T-helper 2 cell treated with Interferon-gamma antibody and Interleukin-4, amounts not matched to agents 5 μg/mL and 100 μg/mL, for 36 hours (primary cell): ENCODE data around the gene LMTK3.

Experiments used
- DNase-seq: peaks from one replicate; pipeline ENCODE4 v3.0.0; 2021; ENCODE audit warnings: low spot score
- H3K27ac Mint-ChIP-seq: one replicate; pipeline ENCODE4 v1.8.0; 2021; ENCODE audit warnings: mild to moderate bottlenecking, mixed read lengths
- H3K27me3 Mint-ChIP-seq: one replicate; pipeline ENCODE4 v1.8.0; 2021; ENCODE audit warnings: low read depth, mixed read lengths
- H3K36me3 Mint-ChIP-seq: one replicate; pipeline ENCODE4 v1.8.0; 2021; ENCODE audit warnings: low read depth, mixed read lengths
- H3K4me1 Mint-ChIP-seq: one replicate; pipeline ENCODE4 v1.8.0; 2021; ENCODE audit warnings: low read depth, mixed read lengths
- H3K4me3 Mint-ChIP-seq: one replicate; pipeline ENCODE4 v1.8.0; 2022; ENCODE audit warnings: mild to moderate bottlenecking, moderate library complexity, mixed read lengths
- H3K9me3 Mint-ChIP-seq: one replicate; pipeline ENCODE4 v1.8.0; 2021; ENCODE audit warnings: mixed read lengths

The LMTK3 gene

DNA sequence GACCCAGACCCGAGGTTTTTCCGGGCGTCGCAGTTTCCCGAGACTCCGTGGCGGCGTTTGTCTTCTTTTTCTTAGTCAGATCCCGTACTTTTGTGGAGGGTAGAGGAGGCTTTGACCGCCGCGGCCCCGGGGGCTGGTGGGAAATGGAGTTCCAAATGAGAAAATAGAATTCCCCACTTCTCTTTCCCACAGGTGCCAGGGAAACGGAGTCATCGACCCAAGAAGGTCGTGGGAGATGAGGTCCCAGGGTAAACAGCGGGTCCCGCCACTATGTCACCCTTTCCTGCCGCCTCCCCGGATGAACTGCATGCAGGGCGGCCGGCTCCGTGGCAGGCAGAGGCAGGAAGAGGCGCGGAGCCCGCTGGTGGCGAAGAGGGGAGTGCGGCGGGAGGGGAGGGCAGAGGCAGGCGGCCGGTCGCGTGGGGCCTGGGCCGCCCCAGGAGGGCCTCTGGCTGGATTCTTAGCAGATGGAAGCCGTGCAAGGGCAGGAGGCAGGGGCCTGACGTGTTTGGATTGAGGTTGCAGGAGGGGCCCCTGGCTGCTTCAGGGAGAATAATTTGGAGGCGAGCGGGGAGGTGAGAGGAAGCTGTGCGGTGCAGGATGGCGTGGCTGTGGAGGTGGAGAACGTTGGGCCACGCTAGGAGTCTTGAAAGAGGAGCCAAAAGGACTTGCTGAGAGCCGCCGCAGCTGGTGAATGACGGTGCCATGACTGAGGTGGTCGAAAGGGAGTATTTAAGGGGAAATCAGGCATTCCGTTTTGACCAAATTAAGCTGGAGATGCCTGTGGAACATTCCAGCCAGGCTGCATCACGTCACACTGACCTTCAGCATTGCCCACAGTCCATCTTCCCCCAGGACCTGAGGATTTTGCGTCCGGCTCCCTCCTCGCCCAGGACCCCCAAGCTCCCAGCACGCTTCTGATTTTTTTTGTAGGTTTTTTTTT, 30.8 kb downstream of the LMTK3 start:
- H3K27me3 Mint-ChIP-seq: no peaks in the 10 kb centered on the region
- no peaks in the 10 kb centered on the region for H3K9me3 Mint-ChIP-seq
- peaks cover 11% of the 10 kb centered on the region for H3K4me1 Mint-ChIP-seq
- peaks cover 10% of the 10 kb centered on the region for H3K36me3 Mint-ChIP-seq
- peak; percentile 42 for DNase-seq
- H3K4me3 Mint-ChIP-seq: peak overlapping the region; percentile 81
- H3K27ac Mint-ChIP-seq: peak overlapping the region; percentile 82

DNA sequence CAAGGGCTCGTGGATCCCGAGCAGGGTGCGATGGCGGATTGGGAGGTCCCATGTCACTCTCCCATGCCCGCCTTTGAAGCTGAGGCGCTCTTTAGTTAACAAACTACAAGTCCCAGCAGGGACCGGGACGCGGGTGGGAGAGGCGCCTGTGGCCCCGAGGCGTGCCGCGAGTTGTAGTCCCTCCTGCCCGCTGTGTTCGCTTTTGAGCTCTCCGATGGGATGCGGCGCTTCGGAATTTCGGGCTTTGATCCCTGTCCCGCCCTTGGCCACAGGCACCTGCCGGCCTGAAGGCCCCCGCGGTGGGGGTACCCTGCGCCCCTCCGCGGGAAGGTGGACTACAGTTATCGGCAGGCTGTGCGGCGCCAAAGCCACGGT, 31.5 kb downstream of the LMTK3 start:
- H3K27me3 Mint-ChIP-seq: no peaks in the 10 kb centered on the region
- peaks cover 16% of the 10 kb centered on the region for H3K36me3 Mint-ChIP-seq
- H3K4me1 Mint-ChIP-seq: peaks cover 11% of the 10 kb centered on the region
- peak overlapping the region; percentile 82 for H3K27ac Mint-ChIP-seq
- no peaks in the 10 kb centered on the region for H3K9me3 Mint-ChIP-seq
- peak overlapping the region; percentile 81 for H3K4me3 Mint-ChIP-seq
- no peak for DNase-seq

DNA sequence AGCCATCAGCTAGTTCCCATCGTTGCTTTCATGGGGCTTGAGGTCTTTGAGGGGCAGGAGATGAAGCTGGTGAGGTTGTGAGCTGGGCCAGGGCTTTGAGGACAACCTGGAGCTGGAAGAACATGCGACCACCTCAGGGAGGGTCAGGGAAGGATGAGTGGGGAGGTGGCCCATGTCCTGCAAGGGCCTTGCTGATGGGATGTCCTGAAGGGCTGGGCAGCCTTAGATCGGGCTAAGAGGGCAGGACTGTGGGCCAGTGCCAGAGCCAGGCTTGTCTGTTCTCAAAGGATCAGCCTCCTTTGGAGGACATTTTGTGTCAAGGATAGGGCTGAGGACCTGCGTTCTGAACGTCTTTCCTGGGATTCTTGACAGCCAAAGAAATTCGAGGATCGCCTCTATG, 31.9 kb downstream of the LMTK3 start:
- peak overlapping the region; percentile 56 for H3K4me3 Mint-ChIP-seq
- DNase-seq: no peak
- peaks cover 11% of the 10 kb centered on the region for H3K4me1 Mint-ChIP-seq
- no peaks in the 10 kb centered on the region for H3K27me3 Mint-ChIP-seq
- H3K36me3 Mint-ChIP-seq: peaks cover 19% of the 10 kb centered on the region
- H3K9me3 Mint-ChIP-seq: no peaks in the 10 kb centered on the region
- peak overlapping the region; percentile 21 for H3K27ac Mint-ChIP-seq

DNA sequence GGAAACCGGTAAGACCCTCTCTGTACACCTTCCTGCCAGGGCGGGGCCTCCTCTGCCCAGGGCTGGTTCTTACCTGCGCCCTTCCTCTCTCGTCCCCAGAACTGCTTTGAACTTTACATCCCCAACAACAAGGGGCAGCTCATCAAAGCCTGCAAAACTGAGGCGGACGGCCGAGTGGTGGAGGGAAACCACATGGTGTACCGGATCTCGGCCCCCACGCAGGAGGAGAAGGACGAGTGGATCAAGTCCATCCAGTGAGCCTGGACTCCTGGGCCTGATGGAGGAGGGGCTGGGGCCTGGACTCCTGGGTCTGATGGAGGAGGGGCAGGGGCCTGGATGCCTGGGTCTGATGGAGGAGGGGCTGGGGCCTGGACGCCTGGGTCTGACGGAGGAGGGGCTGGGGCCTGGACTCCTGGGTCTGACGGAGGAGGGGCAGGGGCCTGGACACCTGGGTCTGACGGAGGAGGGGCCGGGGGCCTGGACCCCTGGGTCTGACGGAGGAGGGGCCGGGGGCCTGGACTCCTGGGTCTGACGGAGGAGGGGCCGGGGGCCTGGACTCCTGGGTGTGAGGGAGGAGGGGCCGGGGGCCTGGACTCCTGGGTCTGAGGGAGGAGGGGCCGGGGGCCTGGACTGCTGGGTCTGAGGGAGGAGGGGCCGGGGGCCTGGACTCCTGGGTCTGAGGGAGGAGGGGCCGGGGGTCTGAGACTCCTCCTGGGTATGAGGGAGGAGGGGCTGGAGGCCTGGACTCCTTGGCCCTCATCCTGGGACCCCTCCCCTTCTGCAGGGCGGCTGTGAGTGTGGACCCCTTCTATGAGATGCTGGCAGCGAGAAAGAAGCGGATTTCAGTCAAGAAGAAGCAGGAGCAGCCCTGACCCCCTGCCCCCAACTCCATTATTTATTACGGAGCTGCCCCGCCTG, 33.0 kb downstream of the LMTK3 start:
- no peak for DNase-seq
- Mint-ChIP-seq H3K27ac (no peak overlapping the region), H3K4me3 (no peak overlapping the region)

DNA sequence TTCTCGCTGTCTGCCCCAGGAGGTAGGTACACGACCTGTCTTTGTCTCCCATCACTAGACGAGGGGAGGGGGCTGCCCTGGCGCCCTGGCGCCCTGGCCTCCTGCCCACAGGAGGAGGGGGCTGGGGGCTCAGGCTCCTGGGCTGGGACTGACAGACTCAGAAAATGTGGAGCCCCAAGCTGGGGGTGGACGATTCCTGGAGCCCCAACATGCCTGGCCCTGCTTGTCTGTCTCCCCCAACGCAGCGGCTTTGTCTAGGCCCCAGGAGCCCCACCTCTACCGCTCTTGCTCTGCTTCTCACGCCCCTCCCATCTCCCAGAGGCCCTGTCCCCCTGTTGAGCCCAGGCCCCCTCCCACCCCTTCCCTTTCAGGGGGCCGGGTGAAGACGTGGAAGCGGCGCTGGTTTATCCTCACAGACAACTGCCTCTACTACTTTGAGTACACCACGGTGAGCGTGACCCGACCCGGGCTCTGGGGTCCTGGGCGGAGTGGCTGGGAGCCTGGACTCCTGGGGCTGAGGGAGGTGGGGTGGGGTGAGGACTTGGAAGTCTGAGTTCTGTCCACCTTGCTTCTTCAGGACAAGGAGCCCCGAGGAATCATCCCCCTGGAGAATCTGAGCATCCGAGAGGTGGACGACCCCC, 33.8 kb downstream of the LMTK3 start:
- H3K4me1 Mint-ChIP-seq: peaks cover 13% of the 10 kb centered on the region
- H3K4me3 Mint-ChIP-seq: no peak overlapping the region
- H3K27me3 Mint-ChIP-seq: no peaks in the 10 kb centered on the region
- H3K9me3 Mint-ChIP-seq: no peaks in the 10 kb centered on the region
- peaks cover 21% of the 10 kb centered on the region for H3K36me3 Mint-ChIP-seq
- DNase-seq: no peak
- H3K27ac Mint-ChIP-seq: no peak overlapping the region

More for the DNA sequence above, 33.0 kb downstream of the LMTK3 start:
- Mint-ChIP-seq H3K4me1 (peaks cover 11% of the 10 kb centered on the region), H3K27me3 (no peaks in the 10 kb centered on the region), H3K9me3 (no peaks in the 10 kb centered on the region), H3K36me3 (peaks cover 21% of the 10 kb centered on the region)

DNA sequence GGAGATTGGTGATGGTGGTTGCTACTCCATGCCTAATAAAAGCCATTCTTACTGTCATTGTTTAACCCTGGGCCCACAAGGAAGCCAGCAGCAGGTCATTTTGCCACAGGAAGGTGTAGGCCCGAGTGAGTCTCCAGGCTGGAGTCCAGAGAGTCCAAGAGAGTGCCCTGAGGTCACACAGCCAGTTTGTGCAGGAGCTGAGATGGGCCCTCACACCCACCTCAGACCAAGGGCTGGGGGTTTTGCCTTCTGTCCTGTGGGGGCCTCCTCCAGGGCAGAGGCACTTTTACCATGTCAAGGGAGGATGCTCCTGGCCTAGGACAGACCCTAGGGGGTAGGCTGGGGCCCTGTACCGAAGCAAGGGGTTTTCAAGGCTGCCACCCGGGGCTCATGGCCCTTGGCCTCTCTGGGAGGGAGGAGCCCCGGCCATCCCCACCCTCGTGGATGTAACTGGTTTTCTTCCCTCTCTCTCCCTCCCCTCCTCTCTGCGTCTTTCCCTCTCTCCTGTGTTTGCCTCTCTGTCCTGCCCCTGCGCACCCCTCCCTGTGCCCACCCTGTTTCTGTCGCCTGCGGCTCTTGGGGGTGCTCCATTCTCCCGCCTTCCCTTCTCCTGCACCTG, 34.5 kb downstream of the LMTK3 start:
- Mint-ChIP-seq H3K27ac (no peak overlapping the region), H3K27me3 (no peaks in the 10 kb centered on the region), H3K36me3 (peaks cover 25% of the 10 kb centered on the region), H3K4me1 (peaks cover 13% of the 10 kb centered on the region), H3K4me3 (no peak overlapping the region), H3K9me3 (no peaks in the 10 kb centered on the region)
- no peak for DNase-seq

DNA sequence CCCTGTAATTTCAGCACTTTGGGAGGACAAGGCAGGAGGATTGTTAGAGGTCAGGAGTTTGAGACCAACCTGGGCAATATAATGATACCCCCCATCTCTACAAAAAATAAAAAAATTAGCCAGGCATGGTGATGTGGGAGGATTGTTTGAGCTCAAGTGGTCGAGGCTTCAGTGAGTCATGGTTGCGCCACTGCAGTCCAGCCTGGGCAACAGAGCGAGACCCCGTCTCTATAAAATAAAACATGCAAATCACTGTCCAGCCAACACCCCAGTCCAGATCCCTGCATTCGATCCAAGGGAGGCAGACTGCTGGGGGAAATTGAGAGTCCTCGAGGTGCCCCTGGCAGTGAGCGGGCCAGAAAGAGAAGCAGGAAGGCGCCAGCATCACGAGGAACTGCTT, 35.5 kb downstream of the LMTK3 start:
- no peaks in the 10 kb centered on the region for H3K27me3 Mint-ChIP-seq
- H3K9me3 Mint-ChIP-seq: no peaks in the 10 kb centered on the region
- peaks cover 29% of the 10 kb centered on the region for H3K36me3 Mint-ChIP-seq
- peaks cover 11% of the 10 kb centered on the region for H3K4me1 Mint-ChIP-seq
- DNase-seq: no peak
- no peak overlapping the region for H3K27ac Mint-ChIP-seq
- H3K4me3 Mint-ChIP-seq: no peak overlapping the region

DNA sequence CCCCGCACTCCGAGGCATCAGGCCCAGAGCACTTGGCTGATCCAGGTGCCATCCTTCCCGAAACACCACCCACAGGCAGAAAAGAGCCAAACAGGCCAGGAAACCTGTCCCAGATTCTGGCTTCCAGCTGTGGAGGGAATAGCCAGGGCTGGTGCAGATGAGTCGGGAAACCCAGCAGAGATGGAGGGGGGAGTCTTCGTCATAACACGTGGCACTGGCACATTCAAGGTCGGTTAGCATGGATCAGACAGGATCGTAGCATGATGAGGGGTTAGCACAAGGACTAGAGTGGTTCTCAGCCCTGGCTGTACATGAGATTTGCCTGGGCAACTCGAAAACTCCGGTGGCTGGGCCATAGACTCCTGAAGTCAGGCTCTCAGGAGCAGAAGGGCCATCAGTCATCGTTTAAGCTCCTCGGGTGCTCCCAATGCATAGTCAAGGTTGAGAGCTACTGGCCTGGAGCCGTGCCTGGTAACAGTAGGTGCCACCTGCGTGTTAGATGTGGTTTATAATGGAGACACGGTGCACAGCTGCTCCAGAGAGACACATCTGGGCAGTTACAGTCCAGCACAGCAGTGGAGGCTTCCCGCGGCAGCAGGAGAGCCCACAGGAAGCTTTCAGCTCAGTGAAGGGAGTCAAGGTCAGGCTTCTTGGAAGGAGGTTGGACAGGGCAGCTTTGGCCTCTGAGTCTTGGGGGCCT, 36.1 kb downstream of the LMTK3 start:
- Mint-ChIP-seq H3K27ac (no peak overlapping the region), H3K36me3 (peaks cover 30% of the 10 kb centered on the region), H3K4me3 (no peak overlapping the region), H3K9me3 (no peaks in the 10 kb centered on the region), H3K4me1 (peaks cover 5% of the 10 kb centered on the region), H3K27me3 (no peaks in the 10 kb centered on the region)
- no peak for DNase-seq

DNA sequence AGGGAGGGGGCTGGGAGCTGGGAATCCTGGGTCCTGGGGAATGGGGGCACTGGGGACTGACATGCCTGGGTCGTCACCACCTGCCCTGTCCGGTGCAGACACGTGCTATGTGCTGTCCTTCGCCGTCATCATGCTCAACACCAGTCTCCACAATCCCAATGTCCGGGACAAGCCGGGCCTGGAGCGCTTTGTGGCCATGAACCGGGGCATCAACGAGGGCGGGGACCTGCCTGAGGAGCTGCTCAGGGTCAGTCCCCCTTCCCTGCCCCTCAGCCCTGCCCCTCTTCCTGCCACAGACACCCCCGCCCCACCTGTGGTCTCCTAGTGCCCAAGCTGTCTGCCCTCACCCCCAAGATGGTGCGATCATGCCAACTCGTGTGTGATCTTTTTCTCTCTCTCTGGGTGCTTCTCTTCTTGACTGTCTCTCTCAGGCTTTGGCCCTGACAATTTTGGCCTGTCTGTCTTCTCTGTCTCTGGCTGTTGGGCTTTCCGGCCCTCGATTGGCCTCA, 37.5 kb downstream of the LMTK3 start:
- no peaks in the 10 kb centered on the region for H3K27me3 Mint-ChIP-seq
- no peak for DNase-seq
- H3K4me1 Mint-ChIP-seq: peaks cover 2% of the 10 kb centered on the region
- peak overlapping the region; percentile 28 for H3K27ac Mint-ChIP-seq
- H3K9me3 Mint-ChIP-seq: no peaks in the 10 kb centered on the region
- H3K36me3 Mint-ChIP-seq: peaks cover 24% of the 10 kb centered on the region
- H3K4me3 Mint-ChIP-seq: no peak overlapping the region

DNA sequence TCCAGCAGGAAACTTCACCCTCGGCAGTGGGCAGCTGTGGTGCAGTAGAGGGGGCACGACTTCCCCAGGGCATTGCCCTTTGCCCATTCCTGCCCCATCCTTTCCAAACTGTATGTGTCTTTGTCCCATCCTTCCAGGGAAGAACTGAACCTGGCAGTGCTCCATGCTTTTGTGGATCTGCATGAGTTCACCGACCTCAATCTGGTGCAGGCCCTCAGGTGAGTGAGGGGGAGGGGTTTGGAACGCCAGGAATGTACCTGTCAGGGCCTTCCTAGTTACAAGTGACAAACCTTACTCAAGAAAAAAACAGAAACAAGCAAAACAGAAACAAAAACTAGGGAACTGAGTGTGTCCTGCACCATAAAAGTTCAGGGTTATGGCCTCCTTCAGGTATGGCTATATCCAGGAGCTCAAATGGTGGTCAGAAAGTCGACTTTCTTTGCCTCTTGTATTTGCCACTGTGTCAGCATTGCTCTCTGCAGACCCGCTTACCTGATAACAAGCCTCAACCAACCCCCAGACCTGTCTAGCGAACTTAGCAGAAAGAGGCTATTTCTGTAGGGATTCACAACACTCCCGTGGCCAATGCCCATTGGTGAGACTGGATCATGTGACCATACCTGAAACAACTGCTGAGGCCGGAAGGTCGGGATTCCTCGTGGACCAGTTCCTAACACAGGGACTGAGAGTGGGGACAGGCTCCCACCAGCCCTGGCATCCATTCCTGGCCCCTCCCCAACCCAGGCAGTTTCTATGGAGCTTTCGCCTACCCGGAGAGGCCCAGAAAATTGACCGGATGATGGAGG, 38.3 kb downstream of the LMTK3 start:
- Mint-ChIP-seq H3K36me3 (peaks cover 24% of the 10 kb centered on the region), H3K27ac (no peak overlapping the region), H3K9me3 (no peaks in the 10 kb centered on the region), H3K4me1 (peaks cover 4% of the 10 kb centered on the region), H3K4me3 (no peak overlapping the region), H3K27me3 (no peaks in the 10 kb centered on the region)
- DNase-seq: no peak

DNA sequence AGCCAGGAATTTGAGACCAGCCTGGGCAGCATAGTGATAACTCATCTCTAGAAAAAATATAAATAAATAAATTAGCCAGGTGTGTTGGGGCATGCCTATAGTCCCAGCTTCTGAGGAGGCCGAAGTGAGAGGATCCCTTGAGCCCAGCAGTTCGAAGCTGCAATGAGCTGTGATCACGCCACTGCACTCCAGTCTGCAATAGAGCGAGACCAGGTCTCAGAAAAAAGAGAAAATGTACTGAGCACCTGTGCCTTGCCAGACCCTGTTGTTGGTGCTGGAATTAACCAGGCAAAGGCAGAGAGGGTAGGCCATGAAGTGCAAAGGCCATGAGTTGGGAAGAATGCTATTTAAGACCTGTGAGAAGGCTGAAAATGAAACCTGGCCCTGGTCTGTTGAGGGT, 39.8 kb downstream of the LMTK3 start:
- H3K27ac Mint-ChIP-seq: no peak overlapping the region
- peaks cover 9% of the 10 kb centered on the region for H3K4me1 Mint-ChIP-seq
- H3K4me3 Mint-ChIP-seq: no peak overlapping the region
- no peak for DNase-seq
- no peaks in the 10 kb centered on the region for H3K9me3 Mint-ChIP-seq
- H3K36me3 Mint-ChIP-seq: peaks cover 24% of the 10 kb centered on the region
- H3K27me3 Mint-ChIP-seq: no peaks in the 10 kb centered on the region

DNA sequence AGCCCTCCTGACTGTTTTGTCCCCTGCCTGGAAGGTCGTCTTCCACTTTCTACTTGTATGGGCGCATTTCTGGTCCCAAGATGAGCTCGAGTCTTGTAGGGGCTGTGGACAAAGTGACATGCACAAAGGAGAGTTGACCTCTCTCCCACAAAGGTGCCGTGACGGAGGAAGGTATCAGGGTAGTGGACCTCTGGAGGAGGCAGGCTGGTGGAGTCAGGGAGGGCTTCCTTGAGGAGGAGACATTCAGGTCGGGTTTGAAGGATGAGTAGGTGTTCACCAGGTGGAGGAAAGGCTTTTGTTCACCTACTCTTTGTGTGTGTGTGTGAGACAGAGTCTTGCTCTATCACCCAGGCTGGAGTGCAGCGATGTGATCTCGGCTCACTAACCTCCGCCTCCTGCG, 40.8 kb downstream of the LMTK3 start:
- Mint-ChIP-seq H3K27ac (peak overlapping the region; percentile 32), H3K36me3 (peaks cover 24% of the 10 kb centered on the region), H3K27me3 (no peaks in the 10 kb centered on the region), H3K4me3 (peak overlapping the region; percentile 23), H3K4me1 (peaks cover 9% of the 10 kb centered on the region), H3K9me3 (no peaks in the 10 kb centered on the region)
- no peak for DNase-seq
